Stimulated activated naive CD8-positive, alpha-beta T cell treated with anti-CD3 and anti-CD28 coated beads, Interleukin-15, Interleukin-2, amounts not matched to agents 100 U/mL and 50 U/mL, for 24 hours (primary cell): ENCODE results near the gene RFWD3.

ENCODE experiments used
- ATAC-seq: fragments of 150-1000 bp; cut with Tn5 transposase; one replicate; pipeline ENCODE4 v1.10.0; 2021
- DNase-seq: peaks from one replicate; pipeline ENCODE4 v3.0.0; 2021

The RFWD3 gene

GRCh38 chr16:74578838-74579237 is 87.8 kb downstream of the RFWD3 start:
- DNase-seq (no peak), ATAC-seq (no peak)

GRCh38 chr16:74578433-74578832 is 88.2 kb downstream of the RFWD3 start:
- DNase-seq (no peak), ATAC-seq (no peak)

DNA sequence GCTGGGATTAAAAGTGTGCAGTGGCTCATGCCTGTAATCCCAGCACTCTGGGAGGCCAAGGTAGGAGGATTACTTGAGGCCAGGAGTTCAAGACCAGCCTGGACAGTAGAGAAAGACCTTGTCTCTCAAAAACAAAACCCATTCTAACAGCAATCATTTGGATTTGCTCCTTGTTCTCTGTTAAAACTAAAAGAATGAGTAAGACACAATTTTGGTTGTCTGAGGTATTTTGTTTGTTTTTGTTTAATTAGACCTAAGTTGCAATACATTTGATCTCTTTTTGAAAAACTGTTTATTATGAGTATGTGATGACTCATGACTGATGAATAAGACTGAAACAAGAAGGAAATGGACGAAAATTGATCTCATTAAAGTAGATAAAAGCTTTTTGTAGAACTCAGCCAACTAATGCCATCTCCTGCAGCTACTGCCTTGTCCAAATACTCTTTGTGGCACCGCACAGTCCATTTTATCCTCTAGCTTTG is 88.8 kb downstream of the RFWD3 start:
- ATAC-seq (peak; percentile 64), DNase-seq (no peak)

DNA sequence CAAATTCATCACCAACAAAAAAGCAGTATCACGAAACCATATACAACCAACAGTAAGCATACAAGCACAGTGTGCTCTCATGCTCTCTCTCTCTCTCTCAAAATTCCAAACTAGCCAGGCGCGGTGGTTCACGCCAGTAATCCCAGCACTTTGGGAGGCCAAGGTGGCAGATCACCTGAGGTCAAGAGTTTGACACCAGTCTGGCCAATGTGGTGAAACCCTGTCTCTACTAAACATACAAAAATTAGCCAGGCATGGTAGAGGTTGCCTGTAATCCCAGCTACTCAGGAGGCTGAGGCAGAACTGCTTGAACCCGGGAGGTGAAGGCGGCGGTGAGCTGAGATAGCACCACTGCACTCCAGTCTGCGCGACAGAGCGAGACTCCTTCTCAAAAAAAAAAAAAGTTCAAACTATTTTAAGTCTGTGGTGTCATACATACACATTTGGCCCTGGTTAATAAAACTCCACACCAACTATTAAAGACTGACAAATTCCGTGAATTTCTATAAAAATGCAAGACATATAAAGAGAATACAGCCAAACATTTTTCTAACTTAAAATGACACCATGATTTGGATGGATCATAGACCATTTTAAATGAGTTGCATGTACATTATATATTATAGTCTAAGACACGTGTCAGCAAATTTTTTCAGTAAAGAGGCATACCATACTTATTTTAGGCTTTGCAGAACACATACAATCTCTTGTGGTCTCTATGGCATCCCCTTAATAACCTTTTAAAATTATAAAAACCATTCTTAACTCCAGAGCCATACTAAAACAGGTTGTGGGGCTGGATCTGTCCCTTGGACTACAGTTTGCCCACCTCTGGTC is 90.7 kb downstream of the RFWD3 start:
- ATAC-seq (no peak), DNase-seq (no peak)

GRCh38 chr16:74575175-74575806 is 91.4 kb downstream of the RFWD3 start:
- DNase-seq (no peak), ATAC-seq (no peak)

- ATAC-seq (no peak), DNase-seq (no peak)
These were observed 92.5 kb downstream of the RFWD3 start for GRCh38 chr16:74574146-74574545.

DNA sequence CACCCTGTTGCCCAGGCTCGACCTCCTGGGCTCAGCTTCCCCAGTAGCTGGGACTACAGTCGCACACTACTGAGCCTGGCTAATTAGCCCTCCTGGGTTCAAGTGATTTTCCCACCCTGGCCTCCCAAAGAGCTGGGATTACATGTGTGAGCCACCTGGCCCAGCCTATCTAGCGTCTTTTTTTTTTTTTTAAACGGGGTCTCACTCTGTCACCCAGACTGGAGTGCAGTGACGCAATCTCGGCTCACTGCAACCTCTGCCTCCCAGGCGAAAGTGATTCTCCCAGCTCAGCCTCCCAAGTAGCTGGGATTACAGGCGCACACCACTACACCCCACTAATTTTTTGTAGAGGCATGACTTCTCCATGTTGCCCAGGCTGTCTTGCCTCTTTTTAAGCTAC is 93.1 kb downstream of the RFWD3 start:
- ATAC-seq (no peak), DNase-seq (no peak)
